ENCODE data around the gene HS3ST6. TPM values are rescaled to one million over a fixed set of nuclear protein-coding genes. Genes with fewer than 3 reads are reported as not detected.

The HS3ST6 gene
- total RNA-seq, 2 experiments from 2014 or later: not detected

- ATAC-seq (ENCODE audit: low read depth) (no peak), DNase-seq (no peak)
- no peaks in the 10 kb centered on the region for H3K36me3 Mint-ChIP-seq
- peaks cover 1% of the 10 kb centered on the region for H3K4me1 Mint-ChIP-seq
- peaks cover 50% of the 10 kb centered on the region for H3K27me3 Mint-ChIP-seq
- H3K27ac Mint-ChIP-seq: no peak overlapping the region
- H3K4me3 Mint-ChIP-seq: no peak overlapping the region
- POLR2A ChIA-PET: interaction anchor here (0.6 kb wide), 1 partner anchor 240 kb away, joined by 6 read pairs; the partner anchor contains the start of gene TRAF7
- no peaks in the 10 kb centered on the region for H3K9me3 Mint-ChIP-seq
Observed at GRCh38 chr16:1915732-1916639, 2.2 kb downstream of the HS3ST6 start.

GRCh38 chr16:1914988-1915387 is 3.2 kb downstream of the HS3ST6 start:
- no peak overlapping the region for H3K4me3 Mint-ChIP-seq
- H3K36me3 Mint-ChIP-seq: no peaks in the 10 kb centered on the region
- H3K9me3 Mint-ChIP-seq: no peaks in the 10 kb centered on the region
- no peak for ATAC-seq (ENCODE audit: low read depth)
- no peaks in the 10 kb centered on the region for H3K4me1 Mint-ChIP-seq
- no peak for DNase-seq
- no peak overlapping the region for H3K27ac Mint-ChIP-seq
- H3K27me3 Mint-ChIP-seq: peaks cover 42% of the 10 kb centered on the region
- POLR2A ChIA-PET: interaction anchor here (0.6 kb wide), 1 partner anchor 241 kb away, joined by 6 read pairs; the partner anchor contains the start of gene TRAF7

- no peaks in the 10 kb centered on the region for H3K9me3 Mint-ChIP-seq
- no peak for DNase-seq
- H3K27ac Mint-ChIP-seq: no peak overlapping the region
- H3K4me3 Mint-ChIP-seq: no peak overlapping the region
- ATAC-seq (ENCODE audit: low read depth): no peak
- no peaks in the 10 kb centered on the region for H3K4me1 Mint-ChIP-seq
- no peaks in the 10 kb centered on the region for H3K36me3 Mint-ChIP-seq
- peaks cover 39% of the 10 kb centered on the region for H3K27me3 Mint-ChIP-seq
- POLR2A ChIA-PET: no interaction called here
Observed at GRCh38 chr16:1914084-1914608, 4.1 kb downstream of the HS3ST6 start.

GRCh38 chr16:1913327-1914083 is 4.7 kb downstream of the HS3ST6 start:
- ATAC-seq (ENCODE audit: low read depth): no peak
- no peak for DNase-seq
- Mint-ChIP-seq H3K4me3 (no peak overlapping the region), H3K9me3 (no peaks in the 10 kb centered on the region), H3K27ac (no peak overlapping the region), H3K4me1 (peaks cover 2% of the 10 kb centered on the region), H3K27me3 (peaks cover 37% of the 10 kb centered on the region), H3K36me3 (no peaks in the 10 kb centered on the region)
- POLR2A ChIA-PET: no interaction called here

GRCh38 chr16:1912215-1912543 is 6.0 kb downstream of the HS3ST6 start:
- Mint-ChIP-seq H3K27ac (no peak overlapping the region), H3K4me1 (peaks cover 2% of the 10 kb centered on the region), H3K9me3 (no peaks in the 10 kb centered on the region), H3K27me3 (peaks cover 31% of the 10 kb centered on the region), H3K36me3 (no peaks in the 10 kb centered on the region), H3K4me3 (no peak overlapping the region)
- ATAC-seq (ENCODE audit: low read depth): no peak
- POLR2A ChIA-PET: no interaction called here
- no peak for DNase-seq

- Mint-ChIP-seq H3K27me3 (peaks cover 25% of the 10 kb centered on the region), H3K36me3 (no peaks in the 10 kb centered on the region), H3K4me3 (no peak overlapping the region), H3K9me3 (no peaks in the 10 kb centered on the region), H3K27ac (no peak overlapping the region), H3K4me1 (peaks cover 2% of the 10 kb centered on the region)
- no peak for DNase-seq
- POLR2A ChIA-PET: no interaction called here
- no peak for ATAC-seq (ENCODE audit: low read depth)
Observed at GRCh38 chr16:1911467-1912214, 6.6 kb downstream of the HS3ST6 start.

- Mint-ChIP-seq H3K9me3 (no peaks in the 10 kb centered on the region), H3K27ac (no peak overlapping the region), H3K4me3 (no peak overlapping the region), H3K27me3 (peaks cover 9% of the 10 kb centered on the region), H3K36me3 (no peaks in the 10 kb centered on the region), H3K4me1 (peaks cover 2% of the 10 kb centered on the region)
- ATAC-seq (ENCODE audit: low read depth): no peak
- POLR2A ChIA-PET: interaction anchor here (1.2 to 1.8 kb wide), 2 partner anchors 34 to 55 kb away, joined by 3 to 4 read pairs; partner anchors contain the start of genes MSRB1 and RPS2
- no peak for DNase-seq
Observed at GRCh38 chr16:1909561-1910231, 8.5 kb downstream of the HS3ST6 start.

GRCh38 chr16:1908983-1909382 is 9.2 kb downstream of the HS3ST6 start:
- H3K9me3 Mint-ChIP-seq: no peaks in the 10 kb centered on the region
- no peaks in the 10 kb centered on the region for H3K36me3 Mint-ChIP-seq
- no peak for ATAC-seq (ENCODE audit: low read depth)
- no peak overlapping the region for H3K27ac Mint-ChIP-seq
- H3K27me3 Mint-ChIP-seq: peaks cover 6% of the 10 kb centered on the region
- H3K4me3 Mint-ChIP-seq: no peak overlapping the region
- DNase-seq: no peak
- H3K4me1 Mint-ChIP-seq: peaks cover 2% of the 10 kb centered on the region
- POLR2A ChIA-PET: interaction anchor here (1.2 to 1.8 kb wide), 2 partner anchors 35 to 55 kb away, joined by 3 to 4 read pairs; partner anchors contain the start of genes MSRB1 and RPS2

- H3K27ac Mint-ChIP-seq: no peak overlapping the region
- ATAC-seq (ENCODE audit: low read depth): no peak
- POLR2A ChIA-PET: interaction anchor here (1.8 kb wide), 1 partner anchor 35 kb away, joined by 4 read pairs; the partner anchor contains the start of gene MSRB1
- DNase-seq: no peak
- no peaks in the 10 kb centered on the region for H3K36me3 Mint-ChIP-seq
- no peak overlapping the region for H3K4me3 Mint-ChIP-seq
- peaks cover 6% of the 10 kb centered on the region for H3K27me3 Mint-ChIP-seq
- H3K9me3 Mint-ChIP-seq: no peaks in the 10 kb centered on the region
- H3K4me1 Mint-ChIP-seq: peaks cover 2% of the 10 kb centered on the region
Observed at GRCh38 chr16:1908184-1908583, 10.0 kb downstream of the HS3ST6 start.

GRCh38 chr16:1907226-1907860 is 10.9 kb downstream of the HS3ST6 start:
- no peak overlapping the region for H3K27ac Mint-ChIP-seq

GRCh38 chr16:1906846-1907165 is 11.4 kb downstream of the HS3ST6 start:
- H3K27ac Mint-ChIP-seq: no peak overlapping the region
- DNase-seq (no peak), ATAC-seq (ENCODE audit: low read depth) (no peak)
- H3K27me3 Mint-ChIP-seq: peaks cover 6% of the 10 kb centered on the region
- H3K4me3 Mint-ChIP-seq: no peak overlapping the region
- no peaks in the 10 kb centered on the region for H3K9me3 Mint-ChIP-seq
- POLR2A ChIA-PET: no interaction called here
- no peaks in the 10 kb centered on the region for H3K36me3 Mint-ChIP-seq
- H3K4me1 Mint-ChIP-seq: peaks cover 2% of the 10 kb centered on the region

More at GRCh38 chr16:1907226-1907860, 10.9 kb downstream of the HS3ST6 start:
- Mint-ChIP-seq H3K4me3 (no peak overlapping the region), H3K4me1 (peaks cover 2% of the 10 kb centered on the region), H3K9me3 (no peaks in the 10 kb centered on the region), H3K36me3 (no peaks in the 10 kb centered on the region), H3K27me3 (peaks cover 6% of the 10 kb centered on the region)
- POLR2A ChIA-PET: no interaction called here
- no peak for DNase-seq
- no peak for ATAC-seq (ENCODE audit: low read depth)

GRCh38 chr16:1906055-1906845 is 12.0 kb downstream of the HS3ST6 start:
- no peak for ATAC-seq (ENCODE audit: low read depth)

More at GRCh38 chr16:1906055-1906845, 12.0 kb downstream of the HS3ST6 start:
- Mint-ChIP-seq H3K4me3 (no peak overlapping the region), H3K27ac (no peak overlapping the region), H3K4me1 (peaks cover 2% of the 10 kb centered on the region), H3K27me3 (peaks cover 6% of the 10 kb centered on the region), H3K9me3 (no peaks in the 10 kb centered on the region), H3K36me3 (no peaks in the 10 kb centered on the region)
- no peak for DNase-seq
- POLR2A ChIA-PET: no interaction called here

Data from activated naive CD8-positive, alpha-beta T cell treated with anti-CD3 and anti-CD28 coated beads, Interleukin-2, amount 10 ng/mL, durations not matched to agents 7 days and 5 days (primary cell).